HEK293 (cell line): ENCODE results near the gene HSDL2.
A peak's percentile ranks its signal among the peaks of the same experiment; 100 is the strongest.

Experiments
- EGR2 ChIP-seq: fragments of 450-650 bp; formaldehyde crosslinking; IDR thresholded peaks from 2 replicates; pipeline ENCODE4 v1.5.1; 2016; ENCODE audit warnings: low read depth, missing biosample characterization, missing genetic modification characterization
- HOXA7 ChIP-seq: sonication (generic); formaldehyde crosslinking; IDR thresholded peaks from 2 replicates; pipeline ENCODE4 v1.8.1; 2022; ENCODE audit warnings: missing genetic modification reagents, borderline replicate concordance
- INSM2 ChIP-seq: fragments of 450-650 bp; formaldehyde crosslinking; IDR thresholded peaks from 2 replicates; pipeline ENCODE4 v1.5.1; 2016; ENCODE audit warnings: missing biosample characterization, missing genetic modification characterization
- KLF7 ChIP-seq: fragments of 450-650 bp; formaldehyde crosslinking; IDR thresholded peaks from 2 replicates; pipeline ENCODE4 v1.5.1; 2016; ENCODE audit warnings: missing biosample characterization, missing genetic modification characterization, borderline replicate concordance
- OSR2 ChIP-seq: fragments of 450-650 bp; formaldehyde crosslinking; IDR thresholded peaks from 2 replicates; pipeline ENCODE4 v1.5.1; 2016; ENCODE audit warnings: missing biosample characterization, missing genetic modification characterization
- PBX3 ChIP-seq: sonication (generic); formaldehyde crosslinking; IDR thresholded peaks from 2 replicates; pipeline ENCODE4 v1.8.1; 2022; ENCODE audit warnings: mild to moderate bottlenecking, moderate library complexity, missing genetic modification reagents
- SCRT1 ChIP-seq: fragments of 450-650 bp; formaldehyde crosslinking; IDR thresholded peaks from 2 replicates; pipeline ENCODE4 v1.5.1; 2016; ENCODE audit warnings: missing biosample characterization, missing genetic modification characterization, borderline replicate concordance
- ZFP37 ChIP-seq: fragments of 450-650 bp; formaldehyde crosslinking; IDR thresholded peaks from 2 replicates; pipeline ENCODE4 v1.5.1; 2016; ENCODE audit warnings: missing biosample characterization, missing genetic modification characterization
- ZNF121 ChIP-seq: fragments of 450-650 bp; formaldehyde crosslinking; IDR thresholded peaks from 2 replicates; pipeline ENCODE4 v1.5.1; 2016; ENCODE audit warnings: missing biosample characterization, missing genetic modification characterization
- ZNF155 ChIP-seq: fragments of 450-650 bp; formaldehyde crosslinking; IDR thresholded peaks from 2 replicates; pipeline ENCODE4 v1.5.1; 2016; ENCODE audit warnings: missing biosample characterization, missing genetic modification characterization
- ZNF202 ChIP-seq: fragments of 450-650 bp; formaldehyde crosslinking; IDR thresholded peaks from 2 replicates; pipeline ENCODE4 v1.5.1; 2016; ENCODE audit warnings: missing biosample characterization, missing genetic modification characterization, borderline replicate concordance
- ZNF26 ChIP-seq: fragments of 450-650 bp; formaldehyde crosslinking; IDR thresholded peaks from 2 replicates; pipeline ENCODE4 v1.5.1; 2016; ENCODE audit warnings: missing biosample characterization, missing genetic modification characterization
- ZNF274 ChIP-seq, 2 experiments: fragments of 200-500 bp in 1 of 2; fragments of 450-650 bp in 1 of 2; sonication (Bioruptor generic) in 1 of 2; formaldehyde crosslinking in 1 of 2; IDR thresholded peaks; 2 replicates each; pipeline versions ENCODE4 v1.5.1 to v1.6.1; 2014 to 2016; ENCODE audit warnings: borderline replicate concordance in 1 of 2, inconsistent platforms in 1 of 2, low read length in 1 of 2, missing biosample characterization in 1 of 2, missing genetic modification characterization in 1 of 2
- ZNF302 ChIP-seq: fragments of 450-650 bp; formaldehyde crosslinking; IDR thresholded peaks from 2 replicates; pipeline ENCODE4 v1.5.1; 2016; ENCODE audit warnings: missing biosample characterization, missing genetic modification characterization, low read depth
- ZNF354C ChIP-seq: fragments of 450-650 bp; formaldehyde crosslinking; IDR thresholded peaks from 2 replicates; pipeline ENCODE4 v1.5.1; 2016; ENCODE audit warnings: missing biosample characterization, missing genetic modification characterization, low read depth, borderline replicate concordance
- ZNF398 ChIP-seq: fragments of 450-650 bp; formaldehyde crosslinking; IDR thresholded peaks from 2 replicates; pipeline ENCODE4 v1.5.1; 2017; ENCODE audit warnings: missing biosample characterization, missing genetic modification characterization
- ZNF416 ChIP-seq: fragments of 450-650 bp; formaldehyde crosslinking; IDR thresholded peaks from 2 replicates; pipeline ENCODE4 v1.5.1; 2016; ENCODE audit warnings: missing biosample characterization, missing genetic modification characterization
- ZNF639 ChIP-seq: fragments of 450-650 bp; formaldehyde crosslinking; IDR thresholded peaks from 2 replicates; pipeline ENCODE4 v1.5.1; 2016; ENCODE audit warnings: missing biosample characterization, missing genetic modification characterization
- ZSCAN16 ChIP-seq: fragments of 450-650 bp; formaldehyde crosslinking; IDR thresholded peaks from 2 replicates; pipeline ENCODE4 v1.5.1; 2016; ENCODE audit warnings: missing biosample characterization, missing genetic modification characterization
- TF ChIP-seq, protein P1 (sequence below): fragments of 450-650 bp; formaldehyde crosslinking; IDR thresholded peaks from 2 replicates; pipeline ENCODE4 v1.5.1; 2016; ENCODE audit warnings: missing biosample characterization, missing genetic modification characterization
- TF ChIP-seq, protein P2 (sequence below): fragments of 450-650 bp; formaldehyde crosslinking; IDR thresholded peaks from 2 replicates; pipeline ENCODE4 v1.5.1; 2017; ENCODE audit warnings: missing biosample characterization, missing genetic modification characterization
- TF ChIP-seq, protein P3 (sequence below): fragments of 450-650 bp; formaldehyde crosslinking; IDR thresholded peaks from 2 replicates; pipeline ENCODE4 v1.5.1; 2016; ENCODE audit warnings: missing biosample characterization, missing genetic modification characterization
- TF ChIP-seq, protein P4 (sequence below): fragments of 450-650 bp; formaldehyde crosslinking; IDR thresholded peaks from 2 replicates; pipeline ENCODE4 v1.5.1; 2016; ENCODE audit warnings: missing biosample characterization, missing genetic modification characterization

HSDL2 gene

GRCh38 chr9:112486221-112487007 is 106.5 kb downstream of the HSDL2 start, which contains the start of gene KIAA1958 (continued):
- TF ChIP-seq SCRT1 (tag by site-specific recombination) (peak; percentile 65; the same call in 1 of the 2 replicates), ZNF302 (tag by site-specific recombination) (no peak), OSR2 (tag by site-specific recombination) (no peak), EGR2 (tag by site-specific recombination) (no peak), KLF7 (tag by site-specific recombination) (no peak), ZNF398 (tag by site-specific recombination) (no peak), ZFP37 (peak; percentile 92), ZNF639 (tag by site-specific recombination) (no peak), ZNF274 (IDR thresholded peaks at IDR 0.05; ENCODE audit: low read length) (no peak), ZNF274 (tag by site-specific recombination; IDR thresholded peaks at IDR 0.05; ENCODE audit: borderline replicate concordance) (no peak), ZNF354C (no peak), ZNF416 (no peak), HOXA7 (CRISPR knock-in tag) (no peak), PBX3 (CRISPR knock-in tag) (peak; percentile 78; the same call in 1 of the 2 replicates), ZNF121 (tag by site-specific recombination) (0 out of 2 replicates have a peak, but pooled peaks have one; percentile 49), ZNF26 (tag by site-specific recombination) (no peak), ZSCAN16 (peak; percentile 99), INSM2 (tag by site-specific recombination) (peak; percentile 22; the same call in 1 of the 2 replicates), ZNF202 (tag by site-specific recombination) (no peak), ZNF155 (tag by site-specific recombination) (no peak)
- TF ChIP-seq, protein P1, sequence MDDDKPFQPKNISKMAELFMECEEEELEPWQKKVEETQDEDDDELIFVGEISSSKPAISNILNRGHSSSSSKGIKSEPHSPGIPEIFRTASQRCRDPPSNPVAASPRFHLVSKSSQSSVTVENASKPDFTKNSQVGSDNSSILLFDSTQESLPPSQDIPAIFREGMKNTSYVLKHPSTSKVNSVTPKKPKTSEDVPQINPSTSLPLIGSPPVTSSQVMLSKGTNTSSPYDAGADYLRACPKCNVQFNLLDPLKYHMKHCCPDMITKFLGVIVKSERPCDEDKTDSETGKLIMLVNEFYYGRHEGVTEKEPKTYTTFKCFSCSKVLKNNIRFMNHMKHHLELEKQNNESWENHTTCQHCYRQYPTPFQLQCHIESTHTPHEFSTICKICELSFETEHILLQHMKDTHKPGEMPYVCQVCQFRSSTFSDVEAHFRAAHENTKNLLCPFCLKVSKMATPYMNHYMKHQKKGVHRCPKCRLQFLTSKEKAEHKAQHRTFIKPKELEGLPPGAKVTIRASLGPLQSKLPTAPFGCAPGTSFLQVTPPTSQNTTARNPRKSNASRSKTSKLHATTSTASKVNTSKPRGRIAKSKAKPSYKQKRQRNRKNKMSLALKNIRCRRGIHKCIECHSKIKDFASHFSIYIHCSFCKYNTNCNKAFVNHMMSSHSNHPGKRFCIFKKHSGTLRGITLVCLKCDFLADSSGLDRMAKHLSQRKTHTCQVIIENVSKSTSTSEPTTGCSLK (tag by site-specific recombination), result no peak
- TF ChIP-seq, protein P2, sequence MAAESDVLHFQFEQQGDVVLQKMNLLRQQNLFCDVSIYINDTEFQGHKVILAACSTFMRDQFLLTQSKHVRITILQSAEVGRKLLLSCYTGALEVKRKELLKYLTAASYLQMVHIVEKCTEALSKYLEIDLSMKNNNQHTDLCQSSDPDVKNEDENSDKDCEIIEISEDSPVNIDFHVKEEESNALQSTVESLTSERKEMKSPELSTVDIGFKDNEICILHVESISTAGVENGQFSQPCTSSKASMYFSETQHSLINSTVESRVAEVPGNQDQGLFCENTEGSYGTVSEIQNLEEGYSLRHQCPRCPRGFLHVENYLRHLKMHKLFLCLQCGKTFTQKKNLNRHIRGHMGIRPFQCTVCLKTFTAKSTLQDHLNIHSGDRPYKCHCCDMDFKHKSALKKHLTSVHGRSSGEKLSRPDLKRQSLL, result no peak
- TF ChIP-seq, protein P3, sequence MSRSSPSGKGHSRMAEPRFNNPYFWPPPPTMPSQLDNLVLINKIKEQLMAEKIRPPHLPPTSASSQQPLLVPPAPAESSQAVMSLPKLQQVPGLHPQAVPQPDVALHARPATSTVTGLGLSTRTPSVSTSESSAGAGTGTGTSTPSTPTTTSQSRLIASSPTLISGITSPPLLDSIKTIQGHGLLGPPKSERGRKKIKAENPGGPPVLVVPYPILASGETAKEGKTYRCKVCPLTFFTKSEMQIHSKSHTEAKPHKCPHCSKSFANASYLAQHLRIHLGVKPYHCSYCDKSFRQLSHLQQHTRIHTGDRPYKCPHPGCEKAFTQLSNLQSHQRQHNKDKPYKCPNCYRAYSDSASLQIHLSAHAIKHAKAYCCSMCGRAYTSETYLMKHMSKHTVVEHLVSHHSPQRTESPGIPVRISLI, result no peak
- TF ChIP-seq, protein P4, sequence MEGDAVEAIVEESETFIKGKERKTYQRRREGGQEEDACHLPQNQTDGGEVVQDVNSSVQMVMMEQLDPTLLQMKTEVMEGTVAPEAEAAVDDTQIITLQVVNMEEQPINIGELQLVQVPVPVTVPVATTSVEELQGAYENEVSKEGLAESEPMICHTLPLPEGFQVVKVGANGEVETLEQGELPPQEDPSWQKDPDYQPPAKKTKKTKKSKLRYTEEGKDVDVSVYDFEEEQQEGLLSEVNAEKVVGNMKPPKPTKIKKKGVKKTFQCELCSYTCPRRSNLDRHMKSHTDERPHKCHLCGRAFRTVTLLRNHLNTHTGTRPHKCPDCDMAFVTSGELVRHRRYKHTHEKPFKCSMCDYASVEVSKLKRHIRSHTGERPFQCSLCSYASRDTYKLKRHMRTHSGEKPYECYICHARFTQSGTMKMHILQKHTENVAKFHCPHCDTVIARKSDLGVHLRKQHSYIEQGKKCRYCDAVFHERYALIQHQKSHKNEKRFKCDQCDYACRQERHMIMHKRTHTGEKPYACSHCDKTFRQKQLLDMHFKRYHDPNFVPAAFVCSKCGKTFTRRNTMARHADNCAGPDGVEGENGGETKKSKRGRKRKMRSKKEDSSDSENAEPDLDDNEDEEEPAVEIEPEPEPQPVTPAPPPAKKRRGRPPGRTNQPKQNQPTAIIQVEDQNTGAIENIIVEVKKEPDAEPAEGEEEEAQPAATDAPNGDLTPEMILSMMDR (tag by site-specific recombination), result 0 out of 2 replicates have a peak, but pooled peaks have one; percentile 8
